Mesodermal cell (in vitro differentiated cells): ENCODE measurements around the gene SRD5A1.
"Not testable (repeated sequence)": the region's sequence is repeated elsewhere in the genome, so short reads cannot be mapped to it uniquely, and the experiment has no call there.

Source experiments
- H3K27ac ChIP-seq: 2 replicates; pipeline ENCODE4 v1.7.0; 2013; ENCODE audit warnings: mild to moderate bottlenecking, low read depth, low read length, moderate library complexity; ENCODE audit not compliant: severe bottlenecking
- H3K36me3 ChIP-seq: 2 replicates; pipeline ENCODE4 v1.7.1; 2013; ENCODE audit warnings: mild to moderate bottlenecking, low read length, moderate library complexity; ENCODE audit not compliant: control insufficient read depth, insufficient read depth
- H3K4me1 ChIP-seq: one replicate; pipeline ENCODE4 v1.7.1; 2013; ENCODE audit warnings: mild to moderate bottlenecking, low read length; ENCODE audit not compliant: insufficient read depth, control insufficient read depth, poor library complexity, severe bottlenecking
- H3K4me3 ChIP-seq: 2 replicates; pipeline ENCODE4 v1.7.0; 2013; ENCODE audit warnings: low read length, control low read depth, mild to moderate bottlenecking; ENCODE audit not compliant: insufficient read depth, poor library complexity, severe bottlenecking; ENCODE audit errors: extremely low read depth
- H3K9me3 ChIP-seq: 2 replicates; pipeline ENCODE4 v1.7.1; 2013; ENCODE audit warnings: mild to moderate bottlenecking, low read length, moderate library complexity; ENCODE audit not compliant: control insufficient read depth
- WGBS, 2 experiments: methylation state at CpG; one replicate each; pipeline ENCODE4 v1.1.5; 2013; ENCODE audit warnings: missing lambda C conversion rate in 2 of 2; ENCODE audit not compliant: insufficient coverage in 2 of 2; 5-methylcytosine and 5-hydroxymethylcytosine counted together

The SRD5A1 gene

GRCh38 chr5:6668717-6669116 is 35.5 kb downstream of the SRD5A1 start:
- WGBS, 2 experiments, result 67 to 83% methylated on average over 4 of the region's 9 CpGs
- H3K9me3 ChIP-seq, H3K4me1 ChIP-seq, H3K4me3 ChIP-seq, H3K27ac ChIP-seq: not testable (repeated sequence)
- H3K36me3 ChIP-seq, result peaks cover 27% of the 10 kb centered on the region

- H3K4me1 ChIP-seq, result no peaks in the 10 kb centered on the region
- peaks cover 5% of the 10 kb centered on the region for H3K9me3 ChIP-seq
- H3K27ac ChIP-seq, result no peak overlapping the region
- no peak overlapping the region for H3K4me3 ChIP-seq
- peaks cover 18% of the 10 kb centered on the region for H3K36me3 ChIP-seq
- WGBS, 2 experiments, result 92% methylated on average over 2 of the region's 5 CpGs; no CpG with 5 or more reads in 1 of the 2 experiments
Measured at GRCh38 chr5:6673031-6673430, 39.8 kb downstream of the SRD5A1 start.

- H3K36me3 ChIP-seq, result peaks cover 18% of the 10 kb centered on the region
- no CpG with 5 or more reads among the region's 1 CpG for WGBS, 2 experiments
Measured at GRCh38 chr5:6673963-6674362, 40.7 kb downstream of the SRD5A1 start.

GRCh38 chr5:6674421-6674820 is 41.2 kb downstream of the SRD5A1 start:
- 96 to 100% methylated on average over 1 to 3 of the region's 3 CpGs for WGBS, 2 experiments
- no peak overlapping the region for H3K27ac ChIP-seq
- H3K36me3 ChIP-seq, result peaks cover 18% of the 10 kb centered on the region
- H3K9me3 ChIP-seq, result peaks cover 5% of the 10 kb centered on the region
- no peaks in the 10 kb centered on the region for H3K4me1 ChIP-seq
- H3K4me3 ChIP-seq, result no peak overlapping the region

More at GRCh38 chr5:6673963-6674362, 40.7 kb downstream of the SRD5A1 start:
- H3K27ac ChIP-seq, result no peak overlapping the region
- H3K4me3 ChIP-seq, result no peak overlapping the region
- H3K4me1 ChIP-seq, result no peaks in the 10 kb centered on the region
- H3K9me3 ChIP-seq, result peaks cover 5% of the 10 kb centered on the region

GRCh38 chr5:6674886-6675285 is 41.6 kb downstream of the SRD5A1 start:
- Histone ChIP-seq H3K4me3 (no peak overlapping the region), H3K9me3 (peaks cover 5% of the 10 kb centered on the region), H3K27ac (no peak overlapping the region), H3K4me1 (no peaks in the 10 kb centered on the region), H3K36me3 (peaks cover 18% of the 10 kb centered on the region)
- WGBS, 2 experiments, result 90 to 94% methylated on average over 4 to 10 of the region's 10 CpGs

- H3K4me3 ChIP-seq, result no peak overlapping the region
- H3K9me3 ChIP-seq, result peaks cover 5% of the 10 kb centered on the region
- WGBS, 2 experiments, result 100% methylated on average over 2 to 3 of the region's 5 CpGs
- H3K4me1 ChIP-seq, result no peaks in the 10 kb centered on the region
- peaks cover 9% of the 10 kb centered on the region for H3K36me3 ChIP-seq
- no peak overlapping the region for H3K27ac ChIP-seq
Measured at GRCh38 chr5:6675784-6676491, 42.7 kb downstream of the SRD5A1 start.

- Histone ChIP-seq H3K4me3 (no peak overlapping the region), H3K9me3 (peaks cover 5% of the 10 kb centered on the region), H3K36me3 (peaks cover 9% of the 10 kb centered on the region), H3K27ac (no peak overlapping the region), H3K4me1 (no peaks in the 10 kb centered on the region)
- WGBS, 2 experiments, result 70 to 88% methylated on average over 1 of the region's 2 CpGs
Measured at GRCh38 chr5:6676702-6677101, 43.5 kb downstream of the SRD5A1 start.

GRCh38 chr5:6678385-6678784 is 45.1 kb downstream of the SRD5A1 start:
- H3K27ac ChIP-seq, result no peak overlapping the region
- WGBS, 2 experiments, result 80 to 83% methylated on average over 1 of the region's 1 CpG
- H3K4me1 ChIP-seq, result no peaks in the 10 kb centered on the region
- peaks cover 3% of the 10 kb centered on the region for H3K36me3 ChIP-seq
- peaks cover 1% of the 10 kb centered on the region for H3K9me3 ChIP-seq
- no peak overlapping the region for H3K4me3 ChIP-seq

- no peaks in the 10 kb centered on the region for H3K4me1 ChIP-seq
- no peak overlapping the region for H3K4me3 ChIP-seq
- no peaks in the 10 kb centered on the region for H3K9me3 ChIP-seq
- no peak overlapping the region for H3K27ac ChIP-seq
- H3K36me3 ChIP-seq, result no peaks in the 10 kb centered on the region
- 14 to 54% methylated on average over 2 to 4 of the region's 6 CpGs for WGBS, 2 experiments
Measured at GRCh38 chr5:6680922-6681321, 47.7 kb downstream of the SRD5A1 start.

- Histone ChIP-seq H3K27ac (no peak overlapping the region), H3K4me3 (no peak overlapping the region), H3K36me3 (no peaks in the 10 kb centered on the region), H3K4me1 (no peaks in the 10 kb centered on the region), H3K9me3 (no peaks in the 10 kb centered on the region)
- WGBS, 2 experiments, result 79% methylated on average over 2 of the region's 2 CpGs; no CpG with 5 or more reads in 1 of the 2 experiments
Measured at GRCh38 chr5:6681682-6682081, 48.4 kb downstream of the SRD5A1 start.

GRCh38 chr5:6682239-6682638 is 49.0 kb downstream of the SRD5A1 start:
- WGBS, 2 experiments, result 47 to 67% methylated on average over 6 to 8 of the region's 11 CpGs
- Histone ChIP-seq H3K27ac (no peak overlapping the region), H3K36me3 (no peaks in the 10 kb centered on the region), H3K4me3 (no peak overlapping the region), H3K9me3 (no peaks in the 10 kb centered on the region), H3K4me1 (no peaks in the 10 kb centered on the region)
